ENCODE data around the gene COX5B. TPM values are rescaled to one million over a fixed set of nuclear protein-coding genes. Genes with fewer than 3 reads are reported as not detected.

The COX5B gene
- total RNA-seq, 1 donor from 2014 or later = 213 TPM

- Histone ChIP-seq H3K79me2 (ENCODE audit: insufficient read depth, low read length) (no peaks in the 10 kb centered on the region), H3K4me1 (ENCODE audit: insufficient read depth, low read length) (no peaks in the 10 kb centered on the region), H3K9me3 (ENCODE audit: insufficient read depth, low read depth, low read length) (no peaks in the 10 kb centered on the region), H3K9ac (ENCODE audit: low read length) (no peak overlapping the region), H4K20me1 (ENCODE audit: insufficient read depth, low read length) (no peaks in the 10 kb centered on the region), H3K27me3 (ENCODE audit: insufficient read depth, low read length) (no peaks in the 10 kb centered on the region), H3K4me3 (ENCODE audit: insufficient read depth, low read depth, low read length) (no peak overlapping the region), H2AFZ (ENCODE audit: low read depth, low read length) (no peak overlapping the region), H3K4me2 (ENCODE audit: low read length) (no peak overlapping the region), H3K27ac (ENCODE audit: low read depth, low read length) (no peak overlapping the region), H3K36me3 (ENCODE audit: insufficient read depth, low read length) (no peaks in the 10 kb centered on the region)
- Mint-ChIP-seq H3K4me3 (ENCODE audit: unreplicated experiment) (peak overlapping the region; percentile 20), H3K4me1 (ENCODE audit: low read depth, unreplicated experiment) (peaks cover 14% of the 10 kb centered on the region), H3K27ac (ENCODE audit: unreplicated experiment) (no peak overlapping the region), H3K36me3 (ENCODE audit: low read depth, unreplicated experiment) (no peaks in the 10 kb centered on the region), H3K9me3 (ENCODE audit: unreplicated experiment) (peaks cover 2% of the 10 kb centered on the region), H3K27me3 (ENCODE audit: low read depth, unreplicated experiment) (no peaks in the 10 kb centered on the region)
- FAIRE-seq (no peak), DNase-seq (ENCODE audit: low read depth) (no peak)
- TF ChIP-seq CTCF (IDR thresholded peaks at IDR 0.05; ENCODE audit: insufficient read depth, low read depth, low read length) = no peak
- no peak for TF ChIP-seq EZH2 (IDR thresholded peaks at IDR 0.05; ENCODE audit: insufficient read depth, low read length)
Observed at GRCh38 chr2:97688062-97688827, 42.4 kb downstream of the COX5B start.

- no peak for FAIRE-seq
- Histone ChIP-seq H3K79me2 (ENCODE audit: insufficient read depth, low read length) (no peaks in the 10 kb centered on the region), H3K4me3 (ENCODE audit: insufficient read depth, low read depth, low read length) (no peak overlapping the region), H3K9ac (ENCODE audit: low read length) (no peak overlapping the region), H3K4me2 (ENCODE audit: low read length) (no peak overlapping the region), H3K9me3 (ENCODE audit: insufficient read depth, low read depth, low read length) (peaks cover 2% of the 10 kb centered on the region), H2AFZ (ENCODE audit: low read depth, low read length) (no peak overlapping the region), H3K27me3 (ENCODE audit: insufficient read depth, low read length) (no peaks in the 10 kb centered on the region), H3K36me3 (ENCODE audit: insufficient read depth, low read length) (no peaks in the 10 kb centered on the region), H3K27ac (ENCODE audit: low read depth, low read length) (no peak overlapping the region), H4K20me1 (ENCODE audit: insufficient read depth, low read length) (no peaks in the 10 kb centered on the region), H3K4me1 (ENCODE audit: insufficient read depth, low read length) (no peaks in the 10 kb centered on the region)
- H3K9me3 Mint-ChIP-seq (ENCODE audit: unreplicated experiment) = peaks cover 2% of the 10 kb centered on the region
- no peak overlapping the region for H3K4me3 Mint-ChIP-seq (ENCODE audit: unreplicated experiment)
- no peaks in the 10 kb centered on the region for H3K36me3 Mint-ChIP-seq (ENCODE audit: low read depth, unreplicated experiment)
- H3K4me1 Mint-ChIP-seq (ENCODE audit: low read depth, unreplicated experiment) = peaks cover 14% of the 10 kb centered on the region
- H3K27me3 Mint-ChIP-seq (ENCODE audit: low read depth, unreplicated experiment) = no peaks in the 10 kb centered on the region
- DNase-seq (ENCODE audit: low read depth) = no peak
- no peak overlapping the region for H3K27ac Mint-ChIP-seq (ENCODE audit: unreplicated experiment)
- TF ChIP-seq EZH2 (IDR thresholded peaks at IDR 0.05; ENCODE audit: insufficient read depth, low read length) = no peak
- TF ChIP-seq CTCF (IDR thresholded peaks at IDR 0.05; ENCODE audit: insufficient read depth, low read depth, low read length) = no peak
Observed at GRCh38 chr2:97691166-97691565, 45.3 kb downstream of the COX5B start.

GRCh38 chr2:97693476-97693875 lies 47.6 kb downstream of the COX5B start:
- Histone ChIP-seq H3K79me2 (ENCODE audit: insufficient read depth, low read length) (no peaks in the 10 kb centered on the region), H3K27ac (ENCODE audit: low read depth, low read length) (no peak overlapping the region), H3K9ac (ENCODE audit: low read length) (no peak overlapping the region), H4K20me1 (ENCODE audit: insufficient read depth, low read length) (no peaks in the 10 kb centered on the region), H3K9me3 (ENCODE audit: insufficient read depth, low read depth, low read length) (peaks cover 2% of the 10 kb centered on the region), H3K4me1 (ENCODE audit: insufficient read depth, low read length) (no peaks in the 10 kb centered on the region), H3K4me2 (ENCODE audit: low read length) (no peak overlapping the region), H3K4me3 (ENCODE audit: insufficient read depth, low read depth, low read length) (no peak overlapping the region), H3K36me3 (ENCODE audit: insufficient read depth, low read length) (no peaks in the 10 kb centered on the region), H2AFZ (ENCODE audit: low read depth, low read length) (no peak overlapping the region), H3K27me3 (ENCODE audit: insufficient read depth, low read length) (no peaks in the 10 kb centered on the region)
- TF ChIP-seq EZH2 (IDR thresholded peaks at IDR 0.05; ENCODE audit: insufficient read depth, low read length) = no peak
- no peak for TF ChIP-seq CTCF (IDR thresholded peaks at IDR 0.05; ENCODE audit: insufficient read depth, low read depth, low read length)
- no peak overlapping the region for H3K4me3 Mint-ChIP-seq (ENCODE audit: unreplicated experiment)
- FAIRE-seq (no peak), DNase-seq (ENCODE audit: low read depth) (no peak)
- no peak overlapping the region for H3K27ac Mint-ChIP-seq (ENCODE audit: unreplicated experiment)
- no peaks in the 10 kb centered on the region for H3K27me3 Mint-ChIP-seq (ENCODE audit: low read depth, unreplicated experiment)
- no peaks in the 10 kb centered on the region for H3K36me3 Mint-ChIP-seq (ENCODE audit: low read depth, unreplicated experiment)
- peaks cover 2% of the 10 kb centered on the region for H3K9me3 Mint-ChIP-seq (ENCODE audit: unreplicated experiment)
- H3K4me1 Mint-ChIP-seq (ENCODE audit: low read depth, unreplicated experiment) = peaks cover 9% of the 10 kb centered on the region

Data from astrocyte (in vitro differentiated cells and primary cell).